Keratinocyte (primary cell): ENCODE data around the gene FLNA.
"Not testable (repeated sequence)": the region's sequence is repeated elsewhere in the genome, so short reads cannot be mapped to it uniquely, and the experiment has no call there.

Experiments
- CTCF ChIP-seq, 3 experiments: IDR thresholded peaks in 1 of 3; conservative IDR thresholded peaks in 1 of 3; optimal IDR thresholded peaks in 1 of 3; 2 replicates in 2 of 3; 3 replicates in 1 of 3; pipeline versions ENCODE3 to v1.5.1; 2011; ENCODE audit warnings: low read length in 3 of 3, mild to moderate bottlenecking in 3 of 3, moderate library complexity in 2 of 3, control low read depth in 1 of 3, inconsistent platforms in 1 of 3; ENCODE audit not compliant: insufficient read depth in 2 of 3; ENCODE audit errors: extremely low read depth in 1 of 3
- EZH2 ChIP-seq: IDR thresholded peaks from one replicate; pipeline ENCODE4 v1.6.1; 2012; ENCODE audit warnings: inconsistent platforms, mild to moderate bottlenecking, low read length, moderate library complexity

- not testable (repeated sequence) for TF ChIP-seq CTCF (optimal IDR thresholded peaks at IDR 0.05 in 1 of 3, IDR thresholded peaks at IDR 0.05 in 1 of 3, conservative IDR thresholded peaks at IDR 0.05 in 1 of 3; ENCODE audit: extremely low read depth in 1 of 3, insufficient read depth in 2 of 3, low read length in 3 of 3); EZH2
Measured at GRCh38 chrX:154389812-154390747, 15.6 kb upstream of the FLNA start.
